22Rv1 (cell line): ENCODE measurements around the gene GNG2.

Experiments used
- H3K27ac ChIP-seq: fragments of 450-650 bp; 2 replicates; pipeline ENCODE4 v1.5.1; 2017
- ZFX ChIP-seq: fragments of 450-650 bp; IDR thresholded peaks from 2 replicates; pipeline ENCODE4 v1.6.1; 2017; ENCODE audit warnings: antibody characterized with exemption, borderline replicate concordance
- TF ChIP-seq, protein P1 (sequence below): fragments of 450-650 bp; IDR thresholded peaks from 2 replicates; pipeline ENCODE4 v1.5.1; 2017; ENCODE audit warnings: mild to moderate bottlenecking

The GNG2 gene

DNA sequence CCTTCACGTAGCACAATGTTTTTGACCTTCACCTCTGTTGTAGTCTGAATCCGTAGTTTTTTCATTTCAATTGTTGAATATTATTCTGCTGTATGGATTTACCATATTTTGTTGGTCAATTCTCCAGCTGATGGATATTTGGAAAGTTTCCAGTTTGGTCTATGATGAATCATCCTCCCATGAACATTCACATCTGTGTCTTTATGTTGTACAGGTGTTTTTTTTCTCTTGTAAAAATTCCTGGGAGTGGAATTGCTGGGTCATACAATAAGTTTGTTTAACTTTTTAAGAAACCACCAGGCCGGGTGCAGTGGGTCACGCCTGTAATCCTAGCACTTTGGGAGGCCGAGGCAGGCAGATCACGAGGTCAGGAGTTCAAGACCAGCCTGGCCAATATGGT, 36.7 kb upstream of the GNG2 start:
- TF ChIP-seq, protein P1, sequence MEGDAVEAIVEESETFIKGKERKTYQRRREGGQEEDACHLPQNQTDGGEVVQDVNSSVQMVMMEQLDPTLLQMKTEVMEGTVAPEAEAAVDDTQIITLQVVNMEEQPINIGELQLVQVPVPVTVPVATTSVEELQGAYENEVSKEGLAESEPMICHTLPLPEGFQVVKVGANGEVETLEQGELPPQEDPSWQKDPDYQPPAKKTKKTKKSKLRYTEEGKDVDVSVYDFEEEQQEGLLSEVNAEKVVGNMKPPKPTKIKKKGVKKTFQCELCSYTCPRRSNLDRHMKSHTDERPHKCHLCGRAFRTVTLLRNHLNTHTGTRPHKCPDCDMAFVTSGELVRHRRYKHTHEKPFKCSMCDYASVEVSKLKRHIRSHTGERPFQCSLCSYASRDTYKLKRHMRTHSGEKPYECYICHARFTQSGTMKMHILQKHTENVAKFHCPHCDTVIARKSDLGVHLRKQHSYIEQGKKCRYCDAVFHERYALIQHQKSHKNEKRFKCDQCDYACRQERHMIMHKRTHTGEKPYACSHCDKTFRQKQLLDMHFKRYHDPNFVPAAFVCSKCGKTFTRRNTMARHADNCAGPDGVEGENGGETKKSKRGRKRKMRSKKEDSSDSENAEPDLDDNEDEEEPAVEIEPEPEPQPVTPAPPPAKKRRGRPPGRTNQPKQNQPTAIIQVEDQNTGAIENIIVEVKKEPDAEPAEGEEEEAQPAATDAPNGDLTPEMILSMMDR: no peak
- no peak for TF ChIP-seq ZFX
- H3K27ac ChIP-seq: no peak overlapping the region

DNA sequence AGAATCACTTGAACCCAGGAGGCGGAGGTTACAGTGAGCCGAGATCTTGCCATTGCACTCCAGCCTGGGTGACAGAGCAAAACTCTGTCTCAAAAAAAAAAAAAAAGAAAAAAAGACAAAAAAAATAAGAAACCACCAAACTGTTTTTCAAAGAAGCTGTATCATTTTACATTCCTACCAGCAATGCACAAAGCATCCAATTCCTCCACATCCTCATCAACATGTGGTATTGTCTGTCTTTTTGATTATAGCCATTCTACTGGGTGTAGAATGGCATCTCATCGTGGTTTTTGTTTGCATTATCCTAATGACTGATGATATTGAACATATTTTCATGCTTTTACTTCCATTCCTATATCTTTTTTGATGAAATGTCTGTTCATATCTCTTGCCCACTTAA, 36.2 kb upstream of the GNG2 start:
- TF ChIP-seq, protein P1: no peak
- TF ChIP-seq ZFX: no peak
- no peak overlapping the region for H3K27ac ChIP-seq

DNA sequence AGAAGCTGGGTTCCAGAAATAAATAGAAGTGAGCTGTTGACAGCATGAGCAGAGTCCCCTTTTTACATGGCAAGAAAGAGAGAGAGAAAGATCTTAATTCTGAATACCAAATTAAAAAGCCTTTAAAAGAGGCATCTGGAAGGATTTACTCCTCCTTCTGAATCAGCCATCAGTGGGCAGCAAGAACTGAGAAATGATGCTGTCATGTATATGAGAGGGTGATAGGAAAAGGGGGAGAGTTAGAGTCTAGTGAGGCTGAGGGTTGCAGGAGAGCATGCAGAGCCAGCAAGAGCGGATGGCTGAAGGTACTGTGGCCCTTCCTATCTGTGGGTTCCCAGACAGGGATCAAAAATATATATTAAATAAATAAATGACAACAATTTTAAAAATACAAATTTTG, 34.5 kb upstream of the GNG2 start:
- H3K27ac ChIP-seq: no peak overlapping the region
- TF ChIP-seq, protein P1: no peak
- no peak for TF ChIP-seq ZFX

DNA sequence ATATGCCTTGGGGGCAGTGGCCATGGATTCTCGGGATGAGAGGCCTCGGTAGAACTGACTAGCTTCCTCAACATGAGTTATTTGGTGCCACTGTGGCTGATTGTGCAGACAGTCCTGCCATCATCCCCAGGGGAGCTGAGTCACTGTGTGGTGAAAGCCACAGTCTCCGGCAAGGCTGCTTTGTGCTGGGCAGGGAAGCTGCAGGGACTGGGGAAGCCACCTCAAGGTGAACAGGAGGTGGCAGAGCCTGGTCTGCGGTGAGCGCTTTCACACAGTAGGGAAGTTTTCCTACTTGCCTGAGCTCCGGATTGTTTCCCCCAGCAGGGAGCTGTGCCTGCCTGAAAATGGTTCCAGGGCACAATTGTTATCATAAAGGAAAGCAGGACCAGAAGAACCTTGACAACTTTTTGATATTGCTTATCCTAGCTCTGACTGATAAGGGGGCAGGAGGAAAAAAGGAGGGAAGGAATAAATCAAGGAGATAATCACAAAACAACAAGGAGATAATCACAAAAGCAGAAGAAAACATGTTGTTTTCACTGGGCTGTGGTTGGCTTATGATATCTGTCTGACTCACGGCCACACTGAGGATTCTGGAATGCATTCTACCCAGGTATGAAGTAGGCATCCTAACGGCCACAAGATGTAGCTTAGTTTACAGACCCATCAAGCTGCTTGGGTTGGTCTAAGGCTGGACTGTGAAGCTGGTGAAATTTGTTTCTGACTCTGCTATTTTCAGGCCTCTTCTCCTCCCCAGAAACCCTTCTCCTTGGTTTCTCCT, 32.2 kb upstream of the GNG2 start:
- TF ChIP-seq, protein P1: no peak
- no peak overlapping the region for H3K27ac ChIP-seq

DNA sequence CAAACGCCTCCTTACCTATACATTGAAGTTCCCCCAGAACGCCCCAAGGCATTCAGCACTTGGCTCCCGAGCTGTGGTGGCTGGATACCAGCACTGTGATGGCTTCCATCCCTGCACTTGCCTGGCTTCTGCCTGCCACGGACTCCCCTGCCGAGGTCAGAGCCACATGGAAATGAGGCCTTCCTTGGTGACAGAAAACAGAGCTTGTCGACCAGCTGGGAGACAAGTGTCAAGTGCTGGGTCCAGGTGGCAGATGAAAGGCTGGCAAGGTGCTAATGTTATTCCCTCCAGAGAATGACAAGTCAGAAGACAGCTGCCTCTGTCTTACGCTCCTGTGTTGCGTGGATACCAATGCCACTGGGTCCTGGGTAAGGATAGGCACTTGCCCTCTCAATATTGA, 26.2 kb upstream of the GNG2 start:
- TF ChIP-seq, protein P1: no peak
- TF ChIP-seq ZFX: no peak
- no peak overlapping the region for H3K27ac ChIP-seq

DNA sequence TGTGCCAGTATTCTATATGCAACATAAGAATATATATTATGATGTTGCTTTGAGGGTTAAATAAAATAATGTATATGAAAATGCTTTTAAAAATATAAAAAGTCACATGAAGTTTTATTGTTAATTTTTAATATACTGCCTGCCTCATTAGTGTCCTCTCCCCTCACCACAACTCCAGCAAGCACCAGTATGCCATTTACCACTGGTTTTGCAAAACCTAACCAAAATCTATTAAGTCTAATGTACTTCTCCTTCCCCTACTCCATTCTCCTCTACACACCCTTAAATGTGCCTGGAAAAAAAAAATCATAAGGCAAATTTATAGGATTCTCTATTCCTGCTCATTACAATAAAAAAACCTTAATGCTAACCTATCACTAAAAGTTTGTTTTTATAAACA, 24.0 kb upstream of the GNG2 start:
- TF ChIP-seq ZFX: no peak
- TF ChIP-seq, protein P1: no peak
- H3K27ac ChIP-seq: no peak overlapping the region

DNA sequence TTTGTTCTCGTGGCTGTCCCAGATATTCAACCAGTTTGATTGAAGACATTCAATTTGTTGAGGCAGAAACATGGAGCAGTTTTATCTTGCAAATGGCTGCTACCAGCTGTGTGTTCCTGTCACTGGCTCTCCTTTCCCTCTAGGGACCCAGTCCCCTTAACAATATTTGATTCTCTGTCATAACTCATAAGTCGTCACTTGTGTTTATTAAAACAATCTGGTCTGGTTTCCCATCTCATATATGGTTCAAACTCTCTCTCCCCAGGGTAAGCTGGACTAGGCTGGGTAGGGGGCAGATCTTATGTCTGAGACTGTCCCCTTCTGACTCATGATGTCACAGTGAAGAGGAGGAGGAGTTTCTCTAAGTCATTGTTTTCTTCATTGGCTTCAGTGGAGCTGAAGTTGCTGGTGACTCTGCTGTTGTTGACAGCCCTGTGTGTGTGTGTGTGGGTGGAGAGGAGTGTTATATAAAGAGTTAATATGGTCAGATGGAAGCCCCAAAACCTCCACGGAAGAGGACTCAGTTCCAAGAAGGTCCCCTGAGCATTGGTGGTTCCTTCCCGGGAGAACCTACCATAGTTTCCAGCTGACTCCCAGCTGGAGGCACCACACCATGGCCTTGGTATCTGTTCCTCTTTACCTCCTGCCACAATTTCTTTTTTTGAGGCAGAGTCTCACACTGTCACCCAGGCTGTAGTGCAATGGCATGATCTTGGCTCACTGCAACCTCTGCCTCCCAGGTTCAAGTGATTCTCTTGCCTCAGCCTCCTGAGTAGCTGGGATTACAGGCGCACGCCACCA, 16.1 kb upstream of the GNG2 start:
- H3K27ac ChIP-seq: no peak overlapping the region

More for the DNA sequence above, 16.1 kb upstream of the GNG2 start:
- no peak for TF ChIP-seq ZFX
- TF ChIP-seq, protein P1: no peak
